Erythroblast (primary cell): ENCODE results near the gene METTL26.

Source experiments
- GATA1 ChIP-seq: IDR thresholded peaks from 2 replicates; pipeline ENCODE4 v1.6.1; 2011; ENCODE audit warnings: low read depth, mild to moderate bottlenecking, control low read depth, low read length, moderate library complexity
- POLR2A ChIP-seq: IDR thresholded peaks from 2 replicates; pipeline ENCODE4 v1.6.1; 2011; ENCODE audit warnings: mild to moderate bottlenecking, low read length

GRCh38 chr16:684961-685696 lies 49.0 kb upstream of the METTL26 start:
- no peak for TF ChIP-seq POLR2A
- TF ChIP-seq GATA1: no peak
